Left lung (tissue), 10 donors: Measurements from ENCODE around the gene TECPR1. TPM values are rescaled to one million over a fixed set of nuclear protein-coding genes. Genes with fewer than 3 reads are reported as not detected.

Experiments
- ATAC-seq: fragments of 200-7000 bp; cut with Tn5 transposase; one replicate; pipeline ENCODE4 v1.9.1; 2020; ENCODE audit warnings: moderate library complexity
- DNase-seq, 4 donors: peaks; one replicate each; pipeline ENCODE4 v3.0.0-alpha.2; 2013 to 2020
- H3K27ac ChIP-seq, 2 donors: fragments of 200-600 bp; sonication (generic) in 1 of 2; one replicate each; pipeline versions ENCODE4 v1.5.0 to v1.8.0; 2020 to 2021
- H3K27me3 ChIP-seq, 2 donors: fragments of 200-600 bp; sonication (generic) in 1 of 2; one replicate each; pipeline versions ENCODE4 v1.5.0 to v1.8.0; 2020 to 2021
- H3K36me3 ChIP-seq, 2 donors: fragments of 200-600 bp; sonication (generic) in 1 of 2; one replicate each; pipeline versions ENCODE4 v1.5.0 to v1.8.0; 2020 to 2021
- H3K4me1 ChIP-seq, 2 donors: fragments of 200-600 bp; one replicate each; pipeline ENCODE4 v1.8.0; 2021
- H3K4me3 ChIP-seq, 2 donors: fragments of 200-600 bp; sonication (generic) in 1 of 2; one replicate each; pipeline versions ENCODE4 v1.5.0 to v1.8.0; 2020 to 2021; ENCODE audit warnings: mild to moderate bottlenecking in 1 of 2
- H3K9me3 ChIP-seq, 2 donors: fragments of 200-600 bp; sonication (generic) in 1 of 2; one replicate each; pipeline versions ENCODE4 v1.5.0 to v1.8.0; 2020 to 2021
- intact Hi-C, 2 donors: fragments of 100-400 bp; cut with DNase I; formaldehyde crosslinking; loops; one replicate each; pipeline versions ENCODE4 v1.11.2 to v1.14.2; 2022
- polyA plus RNA-seq, 6 donors: library from polyadenylated mRNA; unstranded; fragments of 120-200 nt; gene quantifications; one replicate each; pipeline ENCODE4 v1.2.1, GENCODE V29; 2013; ENCODE audit not compliant: insufficient read length in 6 of 6
- total RNA-seq, 2 donors: library from RNA; stranded (reverse); fragmentation: NEBNext Ultra II Directional; extraction: Animal tissue kit (Norgen Biotek cat#: 25700); gene quantifications; one replicate each; pipeline ENCODE4 v1.2.1, GENCODE V29; 2021
- TF ChIP-seq, protein P1 (sequence below), 2 donors: fragments of 200-600 bp; sonication (generic) in 1 of 2; IDR thresholded peaks; one replicate each; pipeline versions ENCODE4 v1.5.0 to v1.8.0; 2021; ENCODE audit warnings: antibody characterized with exemption in 2 of 2
- donor health status: DM: no; HTN: yes; CAD: no.
- donor health status: DM: no; HTN: no; CAD: no.

Gene TECPR1
- total and polyA plus RNA-seq, 8 donors = 24.5 to 67.4 (median 28.7) TPM

DNA sequence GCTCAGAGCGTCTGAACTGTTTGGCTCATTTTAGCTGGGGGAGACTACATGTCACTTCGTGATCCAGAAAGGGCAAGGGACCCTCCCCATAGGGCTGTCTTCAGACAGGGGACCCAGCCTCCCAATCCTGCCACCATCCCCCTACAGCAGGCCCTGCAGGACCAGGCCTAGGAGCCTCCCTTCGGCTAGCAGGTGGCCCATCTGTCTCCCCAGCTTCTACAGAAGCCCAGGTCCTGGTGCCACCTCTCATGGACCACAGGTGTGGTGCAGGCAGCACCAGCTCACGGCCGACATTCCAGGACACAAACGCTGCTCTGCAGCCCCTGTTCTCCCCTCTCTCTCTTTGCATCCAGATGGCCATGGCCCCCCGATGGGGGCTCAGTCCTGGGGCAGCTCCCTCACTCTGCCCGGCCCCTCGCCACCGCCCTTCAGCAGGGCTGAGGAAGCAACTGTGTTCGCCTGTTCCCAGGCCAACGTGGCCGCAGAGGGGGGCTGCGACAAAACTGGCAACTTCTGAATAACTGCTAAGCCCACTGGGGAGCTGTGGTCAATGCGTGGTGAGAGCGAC lies 10.3 kb downstream of the TECPR1 start:
- Histone ChIP-seq H3K27me3 (no peaks in the 10 kb centered on the region), H3K27ac (no peak overlapping the region), H3K9me3 (no peaks in the 10 kb centered on the region), H3K4me3 (no peak overlapping the region), H3K36me3 (peaks cover 0 to 82% of the 10 kb centered on the region in 2 donors), H3K4me1 (peaks cover 0 to 28% of the 10 kb centered on the region in 2 donors)
- no peak for DNase-seq
- no peak for ATAC-seq
- TF ChIP-seq, protein P1, sequence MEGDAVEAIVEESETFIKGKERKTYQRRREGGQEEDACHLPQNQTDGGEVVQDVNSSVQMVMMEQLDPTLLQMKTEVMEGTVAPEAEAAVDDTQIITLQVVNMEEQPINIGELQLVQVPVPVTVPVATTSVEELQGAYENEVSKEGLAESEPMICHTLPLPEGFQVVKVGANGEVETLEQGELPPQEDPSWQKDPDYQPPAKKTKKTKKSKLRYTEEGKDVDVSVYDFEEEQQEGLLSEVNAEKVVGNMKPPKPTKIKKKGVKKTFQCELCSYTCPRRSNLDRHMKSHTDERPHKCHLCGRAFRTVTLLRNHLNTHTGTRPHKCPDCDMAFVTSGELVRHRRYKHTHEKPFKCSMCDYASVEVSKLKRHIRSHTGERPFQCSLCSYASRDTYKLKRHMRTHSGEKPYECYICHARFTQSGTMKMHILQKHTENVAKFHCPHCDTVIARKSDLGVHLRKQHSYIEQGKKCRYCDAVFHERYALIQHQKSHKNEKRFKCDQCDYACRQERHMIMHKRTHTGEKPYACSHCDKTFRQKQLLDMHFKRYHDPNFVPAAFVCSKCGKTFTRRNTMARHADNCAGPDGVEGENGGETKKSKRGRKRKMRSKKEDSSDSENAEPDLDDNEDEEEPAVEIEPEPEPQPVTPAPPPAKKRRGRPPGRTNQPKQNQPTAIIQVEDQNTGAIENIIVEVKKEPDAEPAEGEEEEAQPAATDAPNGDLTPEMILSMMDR (IDR thresholded peaks at IDR 0.05) = no peak
- intact Hi-C loops = no loop called here

DNA sequence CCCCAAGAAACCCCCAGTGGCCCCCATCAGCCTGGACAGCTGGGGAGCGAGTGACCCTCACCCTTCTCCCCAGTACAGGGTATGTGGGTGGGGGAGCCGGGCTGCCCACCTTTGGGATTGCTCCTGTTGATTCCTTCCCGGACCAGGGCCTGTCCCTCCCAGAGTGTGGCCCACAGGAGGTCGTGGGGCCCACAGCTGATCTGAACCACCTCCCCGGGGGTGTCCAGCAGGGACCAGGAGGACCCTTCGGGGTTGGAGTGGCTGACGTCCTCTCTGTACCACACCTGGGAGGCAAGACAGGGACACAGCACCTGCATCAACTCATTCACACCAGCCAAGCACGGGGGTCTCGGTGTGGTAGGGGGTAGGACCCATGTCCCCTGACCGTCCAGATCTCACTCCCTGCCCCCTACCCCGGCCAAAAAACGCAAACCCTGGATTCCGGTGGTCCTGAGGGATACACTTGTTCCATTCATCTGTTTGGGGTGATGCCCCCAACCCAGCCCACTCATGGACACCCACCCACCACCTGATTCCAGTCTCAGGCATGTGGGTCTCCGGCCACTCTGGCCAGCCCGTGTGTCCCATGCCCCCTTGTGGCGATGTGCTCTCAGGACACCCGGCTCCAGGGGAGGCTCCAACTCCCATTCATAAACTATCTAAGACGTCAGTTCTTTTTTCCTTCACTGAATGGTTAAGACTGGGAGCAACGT lies 10.9 kb downstream of the TECPR1 start:
- H3K4me1 ChIP-seq = peaks cover 0 to 23% of the 10 kb centered on the region in 2 donors
- H3K4me3 ChIP-seq = no peak overlapping the region
- H3K36me3 ChIP-seq = peaks cover 0 to 89% of the 10 kb centered on the region in 2 donors
- intact Hi-C loops = no loop called here
- DNase-seq = peak in 1 of 4 donors; percentile 22
- H3K27me3 ChIP-seq = no peaks in the 10 kb centered on the region
- no peak overlapping the region for H3K27ac ChIP-seq
- TF ChIP-seq, protein P1 (IDR thresholded peaks at IDR 0.05) = peak; percentile 52 to 83
- ATAC-seq = peak; percentile 69
- no peaks in the 10 kb centered on the region for H3K9me3 ChIP-seq

DNA sequence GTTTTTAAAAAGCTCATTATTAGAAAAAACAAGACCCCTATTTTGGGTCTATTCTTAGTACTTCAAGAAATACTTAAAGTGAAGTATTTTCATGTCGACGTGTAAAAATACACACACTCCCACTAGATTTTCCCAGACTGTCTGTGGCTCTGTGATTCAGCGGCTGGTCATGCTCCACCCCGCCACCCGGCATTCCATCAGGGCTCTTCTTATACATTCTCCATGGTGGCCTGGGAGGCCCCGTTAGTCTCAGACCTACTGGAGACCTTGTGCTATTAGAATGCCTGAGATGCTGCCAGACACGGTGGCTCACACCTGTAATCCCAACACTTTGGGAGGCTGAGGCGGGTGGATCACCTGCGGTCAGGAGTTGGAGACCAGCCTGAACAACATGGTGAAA lies 13.1 kb downstream of the TECPR1 start:
- DNase-seq = peak in 1 of 4 donors; percentile 25
- Histone ChIP-seq H3K27ac (no peak overlapping the region), H3K27me3 (no peaks in the 10 kb centered on the region), H3K36me3 (peaks cover 0 to 87% of the 10 kb centered on the region in 2 donors), H3K4me3 (no peak overlapping the region), H3K9me3 (no peaks in the 10 kb centered on the region), H3K4me1 (peaks cover 0 to 4% of the 10 kb centered on the region in 2 donors)
- TF ChIP-seq, protein P1 (IDR thresholded peaks at IDR 0.05) = no peak
- intact Hi-C loops = no loop called here
- no peak for ATAC-seq

- peaks cover 0 to 87% of the 10 kb centered on the region in 2 donors for H3K36me3 ChIP-seq
Observed at GRCh38 chr7:98238076-98238475, 14.0 kb downstream of the TECPR1 start.

More at GRCh38 chr7:98238076-98238475, 14.0 kb downstream of the TECPR1 start:
- Histone ChIP-seq H3K4me3 (no peak overlapping the region), H3K9me3 (no peaks in the 10 kb centered on the region), H3K4me1 (no peaks in the 10 kb centered on the region), H3K27me3 (no peaks in the 10 kb centered on the region), H3K27ac (no peak overlapping the region)
- intact Hi-C loops = no loop called here
- ATAC-seq (no peak), DNase-seq (peak in 1 of 4 donors; percentile 57)
- TF ChIP-seq, protein P1 (IDR thresholded peaks at IDR 0.05) = no peak
